Breast epithelium (tissue), 3 donors: Measurements from ENCODE around the gene MYO5A.

Experiments used
- POLR2A ChIP-seq: fragments of 450-650 bp; IDR thresholded peaks from one replicate; pipeline ENCODE4 v1.6.1; 2016; ENCODE audit warnings: antibody characterized with exemption, mild to moderate bottlenecking, moderate library complexity
- POLR2AphosphoS5 ChIP-seq, 3 donors: sonication (generic); formaldehyde crosslinking; IDR thresholded peaks; one replicate each; pipeline ENCODE4 v1.6.1; 2017; ENCODE audit warnings: antibody characterized with exemption in 3 of 3
- TF ChIP-seq, protein P1 (sequence below), 3 donors: fragments of 450-650 bp; IDR thresholded peaks; one replicate each; pipeline ENCODE4 v1.5.1; 2016 to 2017; ENCODE audit warnings: antibody characterized with exemption in 3 of 3, mild to moderate bottlenecking in 3 of 3, moderate library complexity in 3 of 3

DNA sequence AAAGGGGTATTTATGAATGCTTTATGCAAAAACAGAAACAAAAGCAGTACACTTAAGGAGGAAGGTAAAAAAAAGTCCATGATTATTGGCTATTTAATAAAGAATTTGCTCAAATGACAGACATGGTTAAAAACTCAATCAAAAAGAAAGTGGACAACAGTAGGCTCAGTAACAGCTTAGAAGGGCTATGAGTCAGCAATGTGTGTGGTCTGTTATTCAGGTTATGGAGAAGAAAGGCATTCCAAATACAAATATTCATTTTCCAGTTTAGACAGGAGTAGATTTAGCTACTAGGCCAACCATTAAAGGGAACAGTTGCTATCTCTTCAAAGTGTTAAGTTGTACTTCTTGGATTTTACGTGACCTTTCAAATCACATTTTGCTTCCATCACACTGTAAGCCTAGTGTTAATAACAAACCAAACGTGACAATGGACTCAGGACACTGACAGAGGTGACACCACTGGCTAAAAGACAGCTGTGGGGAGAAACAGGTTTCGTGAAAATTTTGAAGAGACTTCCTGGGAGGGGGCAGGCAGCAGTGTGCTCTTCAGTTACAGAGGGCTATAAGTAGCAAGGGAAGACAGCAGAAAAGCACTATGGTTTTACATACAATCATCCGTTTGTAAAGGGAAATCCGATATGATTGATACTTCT lies 191.4 kb downstream of the MYO5A start:
- TF ChIP-seq, protein P1, sequence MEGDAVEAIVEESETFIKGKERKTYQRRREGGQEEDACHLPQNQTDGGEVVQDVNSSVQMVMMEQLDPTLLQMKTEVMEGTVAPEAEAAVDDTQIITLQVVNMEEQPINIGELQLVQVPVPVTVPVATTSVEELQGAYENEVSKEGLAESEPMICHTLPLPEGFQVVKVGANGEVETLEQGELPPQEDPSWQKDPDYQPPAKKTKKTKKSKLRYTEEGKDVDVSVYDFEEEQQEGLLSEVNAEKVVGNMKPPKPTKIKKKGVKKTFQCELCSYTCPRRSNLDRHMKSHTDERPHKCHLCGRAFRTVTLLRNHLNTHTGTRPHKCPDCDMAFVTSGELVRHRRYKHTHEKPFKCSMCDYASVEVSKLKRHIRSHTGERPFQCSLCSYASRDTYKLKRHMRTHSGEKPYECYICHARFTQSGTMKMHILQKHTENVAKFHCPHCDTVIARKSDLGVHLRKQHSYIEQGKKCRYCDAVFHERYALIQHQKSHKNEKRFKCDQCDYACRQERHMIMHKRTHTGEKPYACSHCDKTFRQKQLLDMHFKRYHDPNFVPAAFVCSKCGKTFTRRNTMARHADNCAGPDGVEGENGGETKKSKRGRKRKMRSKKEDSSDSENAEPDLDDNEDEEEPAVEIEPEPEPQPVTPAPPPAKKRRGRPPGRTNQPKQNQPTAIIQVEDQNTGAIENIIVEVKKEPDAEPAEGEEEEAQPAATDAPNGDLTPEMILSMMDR (IDR thresholded peaks at IDR 0.05), result no peak
- TF ChIP-seq POLR2A (no peak), POLR2AphosphoS5 (IDR thresholded peaks at IDR 0.05) (no peak)
